GM21423 (cell line): ENCODE results near the gene RPP21.
A peak's percentile ranks its signal among the peaks of the same experiment; 100 is the strongest.

Experiments
- ATAC-seq: cut with Tn5 transposase; IDR thresholded peaks from one replicate; pipeline ENCODE4 v1.9.1; 2021; ENCODE audit warnings: mild to moderate bottlenecking, moderate library complexity; ENCODE audit not compliant: unreplicated experiment

The RPP21 gene

DNA sequence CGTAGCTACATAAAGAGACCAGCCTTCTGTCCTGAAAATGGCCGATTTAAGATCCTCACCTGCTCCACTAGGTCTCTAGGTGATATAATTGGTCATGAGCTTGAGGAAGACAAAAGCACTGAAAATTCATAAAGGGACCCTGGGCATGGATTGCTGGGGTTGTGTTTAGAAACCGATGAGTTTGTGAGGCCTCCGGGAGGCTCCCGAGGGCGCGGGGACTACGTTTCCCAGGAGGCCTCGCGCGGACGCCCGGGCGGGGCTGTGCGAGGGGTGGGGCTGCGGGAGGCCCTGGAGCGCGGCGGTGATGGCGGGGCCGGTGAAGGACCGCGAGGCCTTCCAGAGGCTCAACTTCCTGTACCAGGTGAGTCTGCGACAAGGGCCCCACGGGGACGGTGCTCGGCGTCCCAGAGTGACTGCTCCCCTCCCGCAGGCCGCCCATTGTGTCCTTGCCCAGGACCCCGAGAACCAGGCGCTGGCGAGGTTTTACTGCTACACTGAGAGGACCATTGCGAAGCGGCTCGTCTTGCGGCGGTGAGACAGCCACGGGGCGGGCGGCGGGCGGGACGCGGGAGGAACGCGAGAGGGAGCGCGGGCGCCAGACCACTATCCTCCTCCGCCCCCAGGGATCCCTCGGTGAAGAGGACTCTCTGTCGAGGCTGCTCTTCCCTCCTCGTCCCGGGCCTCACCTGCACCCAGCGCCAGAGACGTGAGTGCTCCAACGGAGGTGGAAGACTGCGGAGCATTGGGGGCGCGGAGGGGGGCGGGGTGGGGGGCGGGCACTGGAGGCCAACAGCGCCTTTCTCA lies at the start of gene RPP21:
TSS of gene RPP21 (plus strand) at position 289 of the 804 bp plus-strand sequence. CDS start at position 305, 16 bp downstream.
- peak; percentile 91 for ATAC-seq

DNA sequence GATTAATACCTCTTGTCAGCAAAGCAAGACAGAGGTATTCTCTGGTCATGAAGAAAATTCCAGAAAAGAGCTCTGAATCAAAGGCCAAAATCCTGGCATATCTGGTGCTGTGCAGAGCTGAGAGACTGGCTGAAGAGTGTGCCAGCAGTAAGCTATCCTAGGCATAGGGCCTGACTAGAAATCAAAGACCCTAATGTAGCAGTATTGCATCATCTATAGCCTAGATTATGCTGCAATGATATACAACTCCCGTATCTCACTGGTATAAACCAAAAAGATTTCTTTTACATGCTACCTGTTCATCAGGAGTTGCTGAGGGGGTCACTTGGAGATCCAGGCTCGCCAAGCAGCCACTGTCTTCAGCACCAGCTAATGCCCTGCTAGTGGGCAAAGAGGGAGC lies 49.1 kb upstream of the RPP21 start:
- ATAC-seq, result no peak

DNA sequence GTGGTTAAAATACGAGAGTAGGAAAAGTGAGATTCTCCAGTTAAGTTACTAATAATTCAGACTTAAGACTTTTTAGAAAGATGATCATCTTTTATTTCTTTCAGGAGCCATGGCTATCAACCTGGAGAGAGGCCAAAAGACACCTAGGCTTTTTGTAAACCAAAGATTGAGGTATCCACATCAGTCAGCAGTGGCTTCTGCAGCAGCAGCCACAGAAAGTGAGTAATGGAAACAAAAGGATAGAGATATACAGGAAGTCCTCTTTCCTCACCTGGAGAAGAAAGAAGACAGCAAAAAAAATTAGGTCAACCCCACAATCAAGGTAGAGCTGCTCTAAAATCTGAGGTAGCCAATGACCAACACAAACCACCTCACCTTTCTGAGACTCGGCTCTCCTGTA lies 41.0 kb upstream of the RPP21 start:
- no peak for ATAC-seq

DNA sequence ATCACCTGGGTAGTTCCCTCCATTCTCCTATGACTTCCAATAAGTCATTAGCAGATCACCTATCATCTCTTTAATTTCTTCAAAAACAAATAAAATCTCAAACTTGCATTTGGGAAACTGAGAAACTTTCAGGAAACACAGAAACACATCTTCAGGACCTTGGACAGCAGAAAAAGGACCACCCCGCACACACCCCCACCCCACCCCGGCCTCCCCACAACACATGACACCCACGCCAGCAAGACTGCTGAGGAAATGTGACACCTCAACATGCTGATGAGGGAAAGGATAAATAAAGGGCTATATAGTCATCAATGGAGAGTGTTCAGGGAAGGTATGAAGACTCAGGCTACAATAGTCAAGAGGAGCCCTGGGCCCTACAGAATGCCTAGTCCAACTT lies 33.9 kb upstream of the RPP21 start:
- no peak for ATAC-seq

DNA sequence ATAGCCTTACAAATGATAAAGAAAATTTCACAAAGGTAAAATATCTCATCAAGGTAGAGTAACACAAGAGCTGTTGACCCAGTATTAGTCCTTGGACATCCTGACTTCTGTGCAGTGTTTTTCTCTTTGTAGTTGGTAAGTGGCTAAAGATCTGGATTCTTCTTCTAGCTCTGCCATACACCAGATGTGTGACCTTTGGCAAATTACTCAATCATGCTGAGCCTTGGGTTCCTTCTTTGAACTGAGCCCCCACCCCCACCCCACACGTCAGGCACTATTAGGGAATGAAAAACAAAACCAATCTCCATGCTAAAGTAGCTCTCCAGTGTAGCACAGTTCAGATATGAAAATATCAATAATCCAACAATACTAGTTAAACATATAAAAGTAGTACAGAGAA lies 33.3 kb upstream of the RPP21 start:
- no peak for ATAC-seq

DNA sequence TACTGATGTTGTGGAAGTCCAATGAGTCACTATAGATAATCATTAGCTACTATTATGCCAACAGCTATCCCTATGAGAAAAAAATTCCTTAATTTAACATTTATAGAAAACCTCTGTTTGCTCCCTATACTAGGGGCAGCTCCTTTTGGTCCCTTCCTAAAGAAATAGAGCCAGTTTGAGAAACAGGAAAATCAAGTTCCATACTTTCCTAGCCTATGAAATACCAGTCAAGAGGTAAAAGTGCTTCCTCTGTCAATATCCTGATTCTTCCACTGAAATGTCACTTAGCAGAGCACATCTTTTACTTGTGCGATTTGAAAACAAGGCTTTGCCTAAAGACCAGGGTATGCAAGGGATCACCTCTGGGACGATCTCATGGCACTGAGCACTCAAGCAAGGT lies 32.7 kb upstream of the RPP21 start:
- no peak for ATAC-seq

DNA sequence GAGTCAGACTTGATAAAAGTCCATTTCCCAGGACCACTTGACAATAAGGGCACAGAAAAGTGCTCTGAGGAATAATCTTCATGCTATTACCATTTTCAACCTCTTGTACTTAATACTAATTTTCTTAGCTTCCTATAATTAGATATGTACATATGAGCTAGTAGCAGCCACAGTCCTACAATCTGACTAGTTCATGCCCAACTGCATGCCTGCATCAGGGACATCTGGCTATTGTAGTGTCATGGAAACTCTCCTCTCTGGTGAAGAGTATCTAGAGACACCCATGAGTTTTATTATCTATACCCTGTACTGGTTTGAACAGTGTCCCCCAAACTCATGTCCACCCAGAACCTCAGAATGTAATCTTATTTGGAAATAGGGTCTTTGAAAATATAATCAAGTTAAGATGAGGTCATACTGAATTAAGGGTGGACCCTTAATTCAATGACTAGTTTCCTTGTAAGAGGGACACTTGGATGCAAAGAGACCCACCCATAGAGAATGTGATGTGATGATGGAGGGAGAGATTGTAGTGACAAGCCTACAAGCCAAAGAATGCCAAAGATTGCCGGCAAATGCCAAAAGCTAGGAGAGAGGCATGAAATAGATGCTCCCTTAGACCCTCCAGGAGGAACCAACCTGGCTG lies 32.2 kb upstream of the RPP21 start:
- ATAC-seq, result no peak

DNA sequence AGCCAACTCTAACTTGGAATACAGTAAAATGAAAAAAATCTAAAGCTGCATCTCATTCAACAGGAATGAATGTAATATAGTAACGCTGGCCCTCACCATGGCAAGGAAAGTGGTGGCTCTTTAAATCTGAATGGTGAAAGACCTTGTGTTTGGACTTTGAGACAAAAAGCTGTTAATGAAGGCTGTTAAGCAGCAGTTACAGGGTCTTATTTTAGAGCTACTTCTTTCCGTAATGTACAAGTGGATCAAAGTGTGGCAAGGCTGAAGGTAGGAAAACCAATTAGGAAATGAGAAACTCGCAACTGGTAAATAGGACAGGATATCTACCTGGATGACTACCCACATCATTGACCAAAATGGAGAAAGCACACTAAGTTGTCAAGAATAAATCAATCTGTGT lies 29.8 kb upstream of the RPP21 start:
- ATAC-seq, result no peak

DNA sequence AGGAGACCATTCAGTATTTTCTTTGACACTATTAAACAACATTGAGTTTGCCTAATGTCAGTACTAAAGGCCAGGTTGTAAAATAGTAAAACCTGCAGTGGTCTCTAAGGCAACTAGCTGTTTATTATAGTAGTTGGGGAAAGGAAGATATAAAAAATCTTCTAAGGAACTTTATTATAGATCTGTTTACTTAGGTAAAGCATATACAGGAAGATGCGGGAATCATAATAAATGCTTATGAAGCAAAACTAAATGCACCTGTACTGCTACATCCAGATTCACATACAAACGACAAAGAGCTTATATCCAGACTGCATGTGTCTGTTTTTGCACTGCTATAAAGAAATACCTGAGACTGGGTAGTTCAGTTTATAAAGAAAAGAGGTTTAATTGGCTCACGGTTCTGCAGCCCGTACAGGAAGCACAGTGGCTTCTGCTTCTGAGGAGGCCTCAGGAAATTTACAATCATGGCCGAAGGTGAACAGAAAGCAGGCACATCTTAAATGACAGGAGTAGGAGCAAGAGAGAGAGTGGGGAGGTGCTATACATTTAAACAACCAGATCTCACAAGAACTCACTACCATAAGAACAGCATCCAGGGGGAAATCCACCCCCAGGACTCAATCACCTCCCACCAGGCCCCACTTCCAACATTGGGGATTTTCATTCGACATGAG lies 26.9 kb upstream of the RPP21 start:
- ATAC-seq, result no peak

DNA sequence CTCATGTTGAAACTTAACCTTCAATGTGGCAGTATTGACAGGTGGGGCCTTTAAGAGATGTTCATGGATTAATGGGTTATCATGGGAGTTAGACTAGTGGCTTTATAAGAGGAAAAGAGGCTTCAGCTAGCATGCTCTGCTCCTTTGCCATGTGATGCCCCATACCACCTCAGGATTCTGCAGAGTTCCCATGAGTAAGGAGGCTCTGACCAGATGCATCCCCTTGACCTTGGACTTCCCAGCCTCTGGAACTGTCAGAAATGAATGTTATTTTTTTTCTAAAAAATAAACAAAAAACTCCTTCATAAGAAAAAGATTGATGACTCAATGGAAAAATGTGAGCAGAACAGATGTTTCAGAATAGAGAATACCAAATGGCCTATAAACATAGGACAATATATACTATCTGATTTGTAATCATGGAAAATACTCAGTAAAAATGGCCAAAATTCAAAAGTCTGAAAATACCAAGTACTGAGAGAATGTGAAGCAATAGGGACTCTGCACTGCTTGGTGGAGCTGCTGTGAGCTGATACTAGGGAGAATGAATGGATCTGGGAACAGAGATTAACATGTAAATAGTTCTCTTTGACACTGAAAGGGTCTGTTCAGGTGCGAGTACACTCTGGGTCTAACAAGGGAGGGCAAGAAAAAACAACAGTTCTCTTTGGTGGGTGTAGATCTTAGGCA lies 25.7 kb upstream of the RPP21 start:
- no peak for ATAC-seq

DNA sequence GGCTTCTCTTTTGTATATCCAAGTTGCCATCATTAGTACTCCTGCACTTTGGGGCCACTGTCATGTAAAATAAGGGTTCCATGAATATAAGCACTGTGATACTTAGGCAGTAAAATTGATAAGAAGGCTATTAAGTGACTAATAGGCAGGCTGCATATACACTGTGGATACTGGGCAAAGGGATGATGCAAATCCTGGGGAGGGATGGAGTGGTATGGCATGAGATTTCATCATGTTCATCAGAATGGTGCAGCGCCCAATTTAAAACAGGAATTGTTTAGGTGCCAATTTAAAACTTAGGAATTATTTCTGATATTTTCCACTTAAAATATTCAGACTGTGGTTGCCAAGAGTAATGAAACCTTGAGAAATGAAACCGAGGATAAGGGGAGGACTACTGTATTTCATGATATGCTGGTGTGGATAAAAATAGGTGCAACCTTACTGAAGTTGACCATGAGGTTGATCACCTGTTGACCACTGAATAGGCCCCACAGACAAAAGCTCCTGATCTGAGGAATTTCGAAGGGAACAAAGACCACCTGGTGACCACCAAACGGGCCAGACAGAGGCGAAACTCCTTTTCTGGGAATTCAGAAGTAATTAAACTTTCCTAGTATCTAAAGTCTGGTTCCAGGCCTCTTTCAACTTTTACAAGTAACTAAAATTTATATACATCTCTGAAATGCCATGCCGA lies 23.1 kb upstream of the RPP21 start:
- no peak for ATAC-seq

DNA sequence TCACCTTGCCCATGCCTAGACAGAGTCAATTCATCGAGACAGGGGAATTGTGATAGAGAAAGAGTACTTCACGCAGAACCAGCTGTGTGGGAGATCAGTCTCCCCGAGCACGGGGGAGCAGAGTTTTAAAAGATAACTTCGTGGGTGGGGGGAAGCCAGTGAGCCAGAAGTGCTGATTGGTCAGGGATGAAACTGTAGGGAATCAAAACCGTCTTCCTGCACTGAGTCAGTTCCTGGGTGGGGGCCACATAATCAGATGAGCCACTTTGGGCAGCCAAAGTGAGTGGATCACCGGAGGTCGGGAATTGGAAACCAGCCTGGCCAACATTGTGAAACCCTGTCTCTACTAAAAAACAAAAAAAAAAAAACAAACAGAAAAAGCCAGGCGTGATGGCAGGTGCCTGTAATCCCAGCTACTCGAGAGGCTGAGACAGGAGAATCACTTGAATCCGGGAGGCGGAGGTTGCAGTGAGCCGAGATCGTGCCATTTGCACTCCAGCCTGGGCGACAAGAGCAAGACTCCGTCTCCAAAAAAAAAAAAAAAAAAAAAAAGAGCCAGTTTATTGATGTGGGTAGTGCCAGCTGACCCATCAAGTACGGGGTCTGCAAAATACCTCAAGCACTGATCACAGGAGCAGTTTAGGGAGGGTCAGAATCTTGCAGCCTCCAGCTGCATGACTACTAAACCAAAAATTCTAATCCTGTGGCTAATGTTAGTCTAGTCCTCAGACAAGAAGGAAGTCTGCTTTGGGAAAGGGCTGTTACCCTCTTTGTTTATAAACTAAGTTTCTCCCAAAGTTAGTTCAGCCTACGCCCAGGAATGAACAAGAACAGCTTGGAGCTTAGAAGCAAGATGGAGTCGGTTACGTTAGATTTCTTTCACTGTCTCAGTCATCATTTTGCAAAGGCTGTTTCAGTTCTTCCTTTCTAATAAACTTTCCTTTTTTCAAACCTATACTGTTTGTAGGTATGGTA lies 22.1 kb upstream of the RPP21 start:
- no peak for ATAC-seq

DNA sequence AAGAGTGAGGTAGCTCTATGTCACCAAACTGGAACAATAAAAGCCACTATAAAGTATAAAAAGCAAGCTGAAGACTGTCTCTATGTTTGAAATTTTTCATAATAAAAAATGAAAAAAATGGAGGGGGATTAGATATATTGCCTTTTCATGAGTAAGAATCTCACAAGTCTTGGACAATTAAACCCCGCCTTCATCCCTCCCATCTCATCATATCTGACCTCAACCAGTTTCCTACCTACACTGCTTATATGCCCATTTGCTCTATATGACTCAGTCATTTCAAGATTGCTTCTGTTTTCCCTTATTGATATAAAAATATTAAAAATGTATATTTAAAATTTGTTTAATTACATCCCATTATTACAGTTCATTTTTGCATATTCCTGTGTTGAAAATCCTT lies 21.1 kb upstream of the RPP21 start:
- ATAC-seq, result no peak

DNA sequence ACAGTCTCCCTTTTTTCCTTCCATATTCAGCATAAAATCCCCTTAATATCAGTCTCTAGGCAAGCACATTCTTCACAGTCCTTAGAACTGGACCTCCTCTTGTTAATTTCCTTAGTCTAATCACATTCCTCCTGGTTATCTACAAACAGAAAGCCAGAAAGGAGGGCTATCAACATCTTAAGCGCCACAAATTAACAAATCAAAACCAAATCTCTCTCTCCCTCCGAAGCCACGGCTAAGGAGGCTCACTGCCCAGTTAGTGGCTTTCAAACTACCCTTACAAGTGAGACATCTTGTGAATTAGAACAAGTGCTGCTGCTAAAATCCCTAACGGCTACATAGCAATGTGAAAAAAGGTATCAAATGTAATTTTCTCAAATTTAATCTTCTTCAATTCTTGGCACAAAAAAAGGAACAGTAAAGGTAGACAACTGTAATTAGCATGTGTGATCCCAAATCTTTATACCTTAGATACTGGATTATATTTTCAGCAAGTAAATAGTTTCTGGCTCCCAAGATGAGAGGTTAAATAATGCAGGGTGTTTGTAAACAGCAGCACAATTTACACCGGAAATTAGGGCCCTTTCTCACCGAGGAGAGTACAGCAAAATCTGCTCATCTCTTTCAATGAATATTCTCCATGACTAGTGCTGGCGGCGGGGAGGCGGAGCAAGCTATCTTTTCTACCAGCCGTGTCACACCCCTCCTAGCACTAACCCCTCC lies 19.6 kb upstream of the RPP21 start:
- peak; percentile 42 for ATAC-seq

DNA sequence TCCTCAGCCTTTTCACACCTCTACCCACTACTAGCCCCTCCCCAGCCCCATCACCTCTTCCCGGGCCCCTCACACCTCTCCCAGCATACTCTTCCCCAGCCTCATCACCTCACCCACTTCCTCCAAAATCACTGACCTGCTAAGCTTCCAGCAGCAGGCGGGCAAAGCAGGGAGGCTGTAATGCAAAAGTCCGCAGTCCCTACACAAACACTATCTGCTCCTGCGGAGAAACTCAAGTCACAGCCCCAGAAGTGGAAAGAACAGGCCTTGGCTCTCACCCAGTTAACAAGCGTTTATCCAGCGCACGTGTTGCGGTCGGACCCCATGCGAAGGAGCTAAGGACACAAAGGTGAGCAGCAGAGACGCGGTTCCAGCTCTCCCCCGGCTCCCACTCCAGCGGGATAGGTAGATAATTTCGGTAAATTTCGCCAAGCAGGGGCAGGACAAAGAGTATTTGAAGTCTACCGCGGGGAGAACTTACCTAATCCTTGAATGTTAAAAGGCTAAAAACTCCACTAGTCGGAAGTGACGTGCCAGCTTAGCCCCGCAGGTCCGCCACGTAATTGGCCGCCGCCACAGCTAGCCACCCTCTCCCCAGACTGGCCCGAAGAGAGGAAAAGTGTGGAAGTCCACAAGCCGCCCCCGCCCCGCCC lies 19.0 kb upstream of the RPP21 start:
- ATAC-seq, result peak; percentile 34

DNA sequence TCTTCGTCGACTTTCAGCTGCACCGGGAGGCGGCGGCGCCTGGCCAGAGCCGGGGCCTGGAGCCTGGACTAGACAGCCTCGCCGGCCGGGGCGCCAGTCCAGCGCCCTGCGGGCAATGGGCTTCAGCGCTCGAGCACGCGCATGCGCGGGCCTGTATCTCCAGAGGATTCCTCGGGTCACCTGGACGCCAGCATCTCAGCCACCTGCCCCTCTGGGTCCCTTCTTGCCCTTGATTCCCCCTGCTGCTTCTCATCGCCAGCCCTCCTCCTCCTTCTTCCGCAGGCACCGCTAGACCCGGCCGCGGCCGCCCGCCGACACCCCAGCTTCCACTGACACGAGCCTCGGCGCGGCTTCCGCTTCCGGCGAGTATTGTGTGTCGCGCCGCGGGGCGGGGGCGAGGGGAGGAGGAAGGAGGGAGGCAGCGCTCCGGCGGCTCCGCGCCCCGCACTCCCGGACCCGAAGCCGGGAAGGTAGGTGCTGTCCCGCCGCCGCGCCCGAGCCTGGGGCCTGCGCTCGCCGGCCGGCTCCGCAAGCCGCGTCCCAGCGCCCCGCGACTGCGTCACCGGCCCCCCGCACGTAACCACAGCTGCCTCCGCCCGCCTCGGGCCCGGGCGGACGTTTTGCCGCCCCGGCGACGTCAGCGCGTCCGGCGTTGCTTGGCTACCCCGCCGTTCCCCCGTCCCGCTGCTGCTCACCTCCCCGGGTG lies 18.3 kb upstream of the RPP21 start, which contains the start of gene TRIM39:
TSS of gene TRIM39 (plus strand) at position 402 of the 706 bp plus-strand sequence. CDS start 2,391 bp downstream, outside the sequence.
- peak; percentile 70 for ATAC-seq

DNA sequence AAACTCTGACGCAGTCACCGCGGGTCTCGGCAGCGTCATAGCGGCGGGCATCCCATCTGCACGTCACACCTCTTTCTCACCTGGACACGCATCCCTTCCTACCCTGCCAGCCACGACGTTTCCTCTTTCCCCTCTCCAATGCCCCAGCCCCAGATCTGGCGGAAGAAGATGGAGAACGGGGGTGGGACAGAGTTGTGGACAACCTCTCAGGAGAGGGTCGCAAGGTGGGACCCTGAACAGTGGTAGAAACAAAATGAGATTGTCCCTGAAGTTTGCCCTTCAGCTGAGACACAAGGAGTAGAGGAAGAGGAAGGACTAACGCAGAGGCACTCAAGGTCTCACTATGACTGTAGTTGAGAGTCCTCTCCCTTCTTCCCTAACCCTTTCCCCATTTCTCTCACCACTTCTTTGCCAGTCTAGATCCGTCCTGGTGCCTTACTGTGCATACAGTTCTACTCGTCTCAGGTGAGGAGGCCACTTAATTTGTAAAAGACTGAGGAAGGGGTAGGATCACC lies 17.7 kb upstream of the RPP21 start:
- ATAC-seq, result no peak
